AG09319 (cell line): ENCODE measurements around the gene FLNB.
"Not testable (repeated sequence)": the region's sequence is repeated elsewhere in the genome, so short reads cannot be mapped to it uniquely, and the experiment has no call there.

Experiments
- DNase-seq: peaks from one replicate; pipeline ENCODE4 v3.0.0-alpha.2; 2010; ENCODE audit warnings: low read depth; ENCODE audit errors: extremely low read depth
- TF ChIP-seq, protein P1 (sequence below): IDR thresholded peaks from 2 replicates; pipeline ENCODE4 v1.5.1; 2011; ENCODE audit warnings: low read depth, mild to moderate bottlenecking, inconsistent platforms, low read length, moderate library complexity

Gene FLNB

DNA sequence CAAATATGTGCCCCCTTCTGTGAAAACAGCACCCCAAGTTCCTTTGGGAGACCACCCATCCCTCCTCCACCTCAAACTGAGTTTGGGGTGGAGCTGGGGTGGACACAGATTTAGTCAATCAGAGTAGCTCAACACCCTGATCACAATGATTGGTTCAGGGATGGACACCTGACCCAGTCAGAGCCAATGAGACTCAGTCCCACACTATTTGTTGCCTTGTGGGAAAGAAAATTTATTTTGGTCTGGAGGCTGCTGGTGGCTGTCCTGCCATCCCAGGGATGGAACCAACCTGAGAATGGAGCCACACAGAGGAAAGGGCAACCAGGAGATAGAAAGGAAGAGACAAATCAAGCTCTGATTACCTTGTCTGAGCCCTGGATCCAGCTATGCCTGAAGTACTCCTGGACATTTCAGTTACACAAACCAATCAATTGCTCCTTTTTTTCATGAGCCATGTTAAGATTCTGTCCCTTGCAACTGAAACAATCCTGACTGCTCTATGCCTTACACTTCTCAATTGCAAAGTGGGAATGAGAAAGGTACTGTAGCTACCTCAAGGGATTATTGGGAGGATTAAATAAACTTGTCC lies 192.0 kb downstream of the FLNB start:
- no peak for DNase-seq
- TF ChIP-seq, protein P1, sequence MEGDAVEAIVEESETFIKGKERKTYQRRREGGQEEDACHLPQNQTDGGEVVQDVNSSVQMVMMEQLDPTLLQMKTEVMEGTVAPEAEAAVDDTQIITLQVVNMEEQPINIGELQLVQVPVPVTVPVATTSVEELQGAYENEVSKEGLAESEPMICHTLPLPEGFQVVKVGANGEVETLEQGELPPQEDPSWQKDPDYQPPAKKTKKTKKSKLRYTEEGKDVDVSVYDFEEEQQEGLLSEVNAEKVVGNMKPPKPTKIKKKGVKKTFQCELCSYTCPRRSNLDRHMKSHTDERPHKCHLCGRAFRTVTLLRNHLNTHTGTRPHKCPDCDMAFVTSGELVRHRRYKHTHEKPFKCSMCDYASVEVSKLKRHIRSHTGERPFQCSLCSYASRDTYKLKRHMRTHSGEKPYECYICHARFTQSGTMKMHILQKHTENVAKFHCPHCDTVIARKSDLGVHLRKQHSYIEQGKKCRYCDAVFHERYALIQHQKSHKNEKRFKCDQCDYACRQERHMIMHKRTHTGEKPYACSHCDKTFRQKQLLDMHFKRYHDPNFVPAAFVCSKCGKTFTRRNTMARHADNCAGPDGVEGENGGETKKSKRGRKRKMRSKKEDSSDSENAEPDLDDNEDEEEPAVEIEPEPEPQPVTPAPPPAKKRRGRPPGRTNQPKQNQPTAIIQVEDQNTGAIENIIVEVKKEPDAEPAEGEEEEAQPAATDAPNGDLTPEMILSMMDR: no peak

DNA sequence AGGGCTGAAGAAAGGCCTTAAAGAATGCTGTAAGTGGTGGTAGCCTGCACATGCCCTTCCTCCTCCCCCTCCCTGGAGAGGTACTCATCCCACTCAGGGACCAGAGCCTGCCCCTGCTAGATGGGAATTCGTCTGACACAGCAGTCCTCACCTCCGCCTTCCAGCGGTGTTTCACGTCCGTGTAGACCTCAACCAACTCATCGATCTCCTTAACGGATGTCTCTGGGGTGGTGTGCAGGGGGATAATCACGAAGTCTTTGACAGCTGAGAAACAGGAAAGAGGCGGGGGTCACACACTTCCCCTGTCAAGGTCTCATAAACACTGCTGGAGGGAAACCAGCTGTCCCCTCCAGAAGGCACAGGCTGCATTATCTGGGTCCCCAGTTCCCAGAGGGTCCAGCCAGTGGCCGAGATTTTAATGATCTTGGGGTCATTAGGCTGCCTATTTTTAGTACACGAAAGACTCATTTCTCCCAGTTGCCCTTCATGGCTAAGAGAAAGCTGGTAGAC lies 192.7 kb downstream of the FLNB start:
- DNase-seq: no peak
- TF ChIP-seq, protein P1: no peak

DNA sequence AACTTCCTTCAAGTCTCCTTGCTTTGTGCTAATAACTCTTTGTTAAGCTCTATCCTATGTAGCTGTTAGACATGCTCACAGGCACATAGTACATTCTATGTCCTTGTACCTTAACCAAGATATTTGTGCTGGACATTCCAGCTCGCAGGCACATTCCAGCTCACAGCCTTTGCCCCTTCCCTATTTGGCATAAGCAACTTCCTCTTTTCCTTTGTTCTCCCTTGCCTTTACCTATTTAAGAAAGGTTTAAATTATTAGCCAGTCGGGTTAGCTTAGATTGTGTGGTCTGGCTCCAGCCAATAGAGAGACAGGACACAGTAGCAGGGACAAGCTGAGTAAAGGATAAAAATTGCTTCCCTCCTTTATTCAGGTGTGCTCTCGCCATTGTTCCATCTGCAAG lies 193.2 kb downstream of the FLNB start:
- DNase-seq: not testable (repeated sequence)

DNA sequence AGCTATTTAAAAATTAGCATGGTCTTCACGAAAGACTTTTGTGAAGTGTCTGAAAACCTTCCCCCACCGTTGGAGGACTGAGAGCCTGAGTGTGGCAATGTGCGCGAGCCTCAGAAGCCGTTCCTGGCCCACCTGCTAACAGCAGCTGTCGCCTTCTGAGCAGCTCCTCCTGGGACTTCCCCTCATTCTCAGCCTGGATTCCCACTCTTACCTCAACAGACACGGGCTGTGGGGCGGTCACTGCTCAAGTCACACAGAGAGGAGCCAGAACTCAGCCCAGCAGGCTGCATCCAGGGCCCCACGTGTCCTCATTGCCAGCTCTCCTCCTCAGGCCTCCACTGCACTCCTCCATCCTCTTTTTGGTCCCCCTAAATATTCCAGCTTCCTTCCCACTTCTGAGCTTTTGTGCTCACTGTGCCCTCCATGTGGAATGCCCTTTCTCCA lies 194.7 kb downstream of the FLNB start:
- DNase-seq: no peak
- TF ChIP-seq, protein P1: no peak

DNA sequence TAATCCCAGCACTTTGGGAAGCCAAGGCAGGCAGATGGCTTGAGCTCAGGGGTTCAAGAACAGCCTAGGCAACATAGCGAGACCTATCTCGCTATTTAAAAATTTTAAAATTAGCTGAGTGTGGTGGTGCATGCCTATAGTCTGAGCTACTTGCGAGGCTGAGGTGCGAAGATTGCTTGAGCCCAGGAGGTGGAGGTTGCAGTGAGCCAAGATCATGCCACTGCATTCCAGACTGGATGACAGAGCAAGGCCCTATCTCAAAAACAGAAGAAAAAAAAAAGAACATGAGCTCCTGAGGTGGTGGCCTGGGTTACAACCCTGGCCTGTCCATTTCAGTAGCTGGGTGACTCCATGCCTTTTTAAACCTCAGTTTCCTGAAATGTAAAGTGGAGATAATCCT lies 195.3 kb downstream of the FLNB start:
- TF ChIP-seq, protein P1: no peak

DNA sequence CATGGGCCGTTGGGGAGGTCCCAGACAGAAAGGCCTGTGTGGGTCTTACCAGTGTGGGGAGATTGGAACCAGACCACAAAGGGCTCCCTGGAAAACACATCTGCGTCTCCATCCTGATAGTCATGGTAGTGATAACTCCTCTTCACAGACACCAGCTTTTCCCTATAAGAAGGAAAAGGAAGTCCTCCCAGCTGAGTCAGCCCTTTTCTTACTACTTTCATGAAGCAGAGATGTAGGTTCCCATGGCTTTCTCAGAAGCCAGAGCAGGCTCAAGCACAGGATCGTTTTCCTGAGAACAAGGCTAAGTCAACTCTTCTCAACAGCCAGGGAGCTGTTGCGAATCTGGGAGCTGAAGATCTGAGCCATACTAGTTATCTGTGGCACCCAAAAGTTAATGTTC lies 196.5 kb downstream of the FLNB start:
- no peak for DNase-seq
- TF ChIP-seq, protein P1: no peak

More for the DNA sequence above, 195.3 kb downstream of the FLNB start:
- DNase-seq: no peak

DNA sequence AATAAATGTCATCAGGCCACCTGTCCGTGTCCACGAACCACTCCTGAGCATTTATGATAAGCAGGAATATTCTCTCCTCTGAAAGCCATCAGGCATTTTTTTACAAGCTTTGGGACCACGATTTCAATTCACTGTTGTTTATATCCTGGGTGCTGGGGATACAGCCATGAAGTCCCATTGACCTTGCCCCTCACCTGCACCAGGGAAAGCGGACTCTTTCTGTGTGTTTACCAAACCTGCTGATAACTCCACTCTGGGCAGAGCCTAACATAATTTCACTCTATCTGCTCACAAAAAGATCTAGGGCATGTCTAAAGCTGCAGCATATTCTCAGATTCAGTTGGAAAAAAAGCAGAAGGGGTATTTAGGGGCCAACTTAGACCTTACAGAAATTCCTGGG lies 197.8 kb downstream of the FLNB start:
- no peak for DNase-seq
- TF ChIP-seq, protein P1: no peak
